ENCODE results near the gene ZFAND2B.

The ZFAND2B gene

GRCh38 chr2:219206328-219207133, at the start of gene ZFAND2B:
ZFAND2B (plus strand) TSS chr2:219206782; CDS start chr2:219206988, 206 bp downstream.
- Histone ChIP-seq H2AFZ (ENCODE audit: low read depth, low read length) (peak within 1 kb of the TSS; percentile 77), H3K27ac (ENCODE audit: low read length) (peak within 1 kb of the TSS; percentile 67), H4K20me1 (ENCODE audit: insufficient read depth, low read length) (no peaks in the 10 kb centered on the region), H3K9me3 (ENCODE audit: insufficient read depth, low read length) (no peaks in the 10 kb centered on the region), H3K4me2 (ENCODE audit: low read length) (peak within 1 kb of the TSS; percentile 95), H3K36me3 (replicated peaks; ENCODE audit: low read depth, low read length) (no peaks in the 10 kb centered on the region), H3K9ac (ENCODE audit: low read length) (peak within 1 kb of the TSS; percentile 86), H3K27me3 (ENCODE audit: low read depth, low read length) (no peaks in the 10 kb centered on the region), H3K79me2 (ENCODE audit: low read length) (no peaks in the 10 kb centered on the region), H3K4me3 (ENCODE audit: low read length) (peak within 1 kb of the TSS; percentile 91), H3K4me1 (ENCODE audit: low read length) (peaks cover 7% of the 10 kb centered on the region)
- TF ChIP-seq EZH2phosphoT487 (IDR thresholded peaks at IDR 0.05; ENCODE audit: low read depth): no peak
- no peak for TF ChIP-seq CTCF (IDR thresholded peaks at IDR 0.05; ENCODE audit: low read depth, low read length)

- no peak overlapping the region for H3K4me2 ChIP-seq (ENCODE audit: low read length)
- TF ChIP-seq EZH2phosphoT487 (IDR thresholded peaks at IDR 0.05; ENCODE audit: low read depth): no peak
- TF ChIP-seq CTCF (IDR thresholded peaks at IDR 0.05; ENCODE audit: low read depth, low read length): no peak
- H3K27me3 ChIP-seq (ENCODE audit: low read depth, low read length): no peaks in the 10 kb centered on the region
- H4K20me1 ChIP-seq (ENCODE audit: insufficient read depth, low read length): no peaks in the 10 kb centered on the region
- no peaks in the 10 kb centered on the region for H3K79me2 ChIP-seq (ENCODE audit: low read length)
- no peaks in the 10 kb centered on the region for H3K36me3 ChIP-seq (replicated peaks; ENCODE audit: low read depth, low read length)
- no peak overlapping the region for H2AFZ ChIP-seq (ENCODE audit: low read depth, low read length)
- H3K4me1 ChIP-seq (ENCODE audit: low read length): peaks cover 4% of the 10 kb centered on the region; the same call in 1 of the 2 replicates
- H3K4me3 ChIP-seq (ENCODE audit: low read length): no peak overlapping the region
- no peak overlapping the region for H3K27ac ChIP-seq (ENCODE audit: low read length)
- H3K9ac ChIP-seq (ENCODE audit: low read length): no peak overlapping the region
- no peaks in the 10 kb centered on the region for H3K9me3 ChIP-seq (ENCODE audit: insufficient read depth, low read length)
Observed at GRCh38 chr2:219157396-219157795, 49.2 kb upstream of the ZFAND2B start.

- H3K36me3 ChIP-seq (replicated peaks; ENCODE audit: low read depth, low read length): no peaks in the 10 kb centered on the region
- TF ChIP-seq EZH2phosphoT487 (IDR thresholded peaks at IDR 0.05; ENCODE audit: low read depth) (no peak), CTCF (IDR thresholded peaks at IDR 0.05; ENCODE audit: low read depth, low read length) (no peak)
- no peaks in the 10 kb centered on the region for H3K79me2 ChIP-seq (ENCODE audit: low read length)
- H3K4me3 ChIP-seq (ENCODE audit: low read length): no peak overlapping the region
- H2AFZ ChIP-seq (ENCODE audit: low read depth, low read length): no peak overlapping the region
- no peaks in the 10 kb centered on the region for H3K27me3 ChIP-seq (ENCODE audit: low read depth, low read length)
- H3K9ac ChIP-seq (ENCODE audit: low read length): no peak overlapping the region
- H3K4me2 ChIP-seq (ENCODE audit: low read length): no peak overlapping the region
- H3K4me1 ChIP-seq (ENCODE audit: low read length): peaks cover 4% of the 10 kb centered on the region; the same call in 1 of the 2 replicates
- no peak overlapping the region for H3K27ac ChIP-seq (ENCODE audit: low read length)
- no peaks in the 10 kb centered on the region for H4K20me1 ChIP-seq (ENCODE audit: insufficient read depth, low read length)
- H3K9me3 ChIP-seq (ENCODE audit: insufficient read depth, low read length): no peaks in the 10 kb centered on the region
Observed at GRCh38 chr2:219158025-219158424, 48.6 kb upstream of the ZFAND2B start.

GRCh38 chr2:219158586-219158985, 48.0 kb upstream of the ZFAND2B start:
- Histone ChIP-seq H3K36me3 (replicated peaks; ENCODE audit: low read depth, low read length) (no peaks in the 10 kb centered on the region), H3K4me1 (ENCODE audit: low read length) (peaks cover 4% of the 10 kb centered on the region; the same call in 1 of the 2 replicates), H3K9ac (ENCODE audit: low read length) (no peak overlapping the region), H3K27ac (ENCODE audit: low read length) (no peak overlapping the region), H4K20me1 (ENCODE audit: insufficient read depth, low read length) (no peaks in the 10 kb centered on the region), H3K4me3 (ENCODE audit: low read length) (no peak overlapping the region), H3K79me2 (ENCODE audit: low read length) (no peaks in the 10 kb centered on the region), H3K4me2 (ENCODE audit: low read length) (no peak overlapping the region), H3K9me3 (ENCODE audit: insufficient read depth, low read length) (no peaks in the 10 kb centered on the region), H3K27me3 (ENCODE audit: low read depth, low read length) (no peaks in the 10 kb centered on the region), H2AFZ (ENCODE audit: low read depth, low read length) (no peak overlapping the region)
- TF ChIP-seq EZH2phosphoT487 (IDR thresholded peaks at IDR 0.05; ENCODE audit: low read depth) (no peak), CTCF (IDR thresholded peaks at IDR 0.05; ENCODE audit: low read depth, low read length) (no peak)

Data from OCI-LY3 (cell line).